Upper lobe of left lung (tissue), 4 donors: ENCODE results near the gene CDC16.

Source experiments
- CTCF ChIP-seq, 6 experiments: fragments of 450-650 bp in 4 of 6; fragments of 200-600 bp in 2 of 6; sonication (generic) in 2 of 6; IDR thresholded peaks; one replicate each; pipeline ENCODE4 v1.5.1; 2016 to 2019; ENCODE audit warnings: antibody characterized with exemption in 6 of 6
- POLR2A ChIP-seq, 4 donors: fragments of 450-650 bp; IDR thresholded peaks; one replicate each; pipeline ENCODE4 v1.5.1; 2016 to 2017; ENCODE audit warnings: antibody characterized with exemption in 4 of 4, mild to moderate bottlenecking in 2 of 4

- TF ChIP-seq CTCF (IDR thresholded peaks at IDR 0.05), result no peak
- TF ChIP-seq POLR2A (IDR thresholded peaks at IDR 0.05), result no peak
Measured at GRCh38 chr13:114269281-114269770, 34.6 kb downstream of the CDC16 start.
